ENCODE data around the gene ACTC1.
"Not testable (repeated sequence)": the region's sequence is repeated elsewhere in the genome, so short reads cannot be mapped to it uniquely, and the experiment has no call there.

Gene ACTC1

DNA sequence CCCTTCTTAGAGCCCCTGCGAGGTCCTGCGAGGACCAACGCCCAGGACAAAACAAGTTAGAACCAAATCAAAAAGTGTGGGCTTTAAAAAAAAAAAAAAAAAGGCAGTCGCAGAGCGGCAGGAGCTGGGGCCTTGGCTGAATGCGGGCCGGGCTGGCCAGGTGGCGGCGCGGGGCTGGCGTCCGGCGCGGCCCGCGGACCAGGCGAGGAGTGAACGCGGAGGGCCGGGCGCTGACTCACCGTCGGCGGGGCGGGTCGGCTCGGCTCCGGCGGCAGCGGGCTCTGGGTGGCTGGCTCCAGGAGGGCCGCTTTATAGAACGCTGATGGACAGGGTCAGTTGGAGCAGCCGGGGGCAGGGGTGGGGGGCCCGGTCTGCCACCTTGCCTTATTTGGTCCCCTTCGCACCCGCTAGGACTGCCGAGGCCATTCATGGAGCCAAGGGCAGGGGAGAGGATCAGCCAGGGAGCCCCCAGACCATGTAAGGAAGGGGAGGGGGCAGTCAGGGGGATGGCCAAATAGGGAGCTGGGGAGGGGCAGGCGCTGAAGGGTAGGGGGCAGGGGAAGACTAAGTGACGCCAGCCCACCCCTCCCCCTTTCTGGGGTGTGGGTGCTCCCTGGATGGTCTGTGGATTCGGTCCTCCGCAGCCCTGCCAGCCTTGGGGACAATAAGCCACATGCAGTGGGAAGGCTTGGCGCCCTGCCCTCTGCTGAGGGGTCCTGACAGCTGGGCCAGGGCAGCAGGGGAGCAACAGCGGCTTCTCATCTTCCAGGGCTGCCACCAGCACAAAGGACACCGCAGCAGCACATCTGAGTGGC, at the start of gene ACTC1:
ACTC1 (minus strand) TSS at position 283 of the 815 bp plus-strand sequence. CDS start 741 bp downstream, outside the sequence.
- no peak for DNase-seq

DNA sequence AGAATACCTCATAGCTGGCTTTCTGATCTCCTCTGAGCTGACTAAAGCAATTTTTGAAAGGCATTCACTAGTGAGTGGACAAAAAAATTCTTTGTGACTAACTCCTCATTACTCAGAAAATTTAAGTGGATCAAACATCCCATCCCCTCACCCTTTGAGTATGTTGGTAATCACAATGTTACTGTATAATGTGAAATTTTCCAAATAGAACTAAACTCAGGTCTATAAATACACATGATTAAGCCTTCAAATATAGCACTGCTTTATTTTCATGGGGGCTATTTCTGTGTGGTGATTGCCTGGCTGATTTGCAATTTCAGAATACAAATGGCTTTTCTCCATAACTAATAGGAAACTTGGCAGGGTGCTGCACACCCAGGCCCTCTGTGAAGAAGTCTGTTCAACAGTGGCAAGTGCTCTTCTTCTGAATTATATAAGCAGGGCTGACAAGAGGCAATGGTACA, 45.9 kb upstream of the ACTC1 start:
- DNase-seq = no peak

DNA sequence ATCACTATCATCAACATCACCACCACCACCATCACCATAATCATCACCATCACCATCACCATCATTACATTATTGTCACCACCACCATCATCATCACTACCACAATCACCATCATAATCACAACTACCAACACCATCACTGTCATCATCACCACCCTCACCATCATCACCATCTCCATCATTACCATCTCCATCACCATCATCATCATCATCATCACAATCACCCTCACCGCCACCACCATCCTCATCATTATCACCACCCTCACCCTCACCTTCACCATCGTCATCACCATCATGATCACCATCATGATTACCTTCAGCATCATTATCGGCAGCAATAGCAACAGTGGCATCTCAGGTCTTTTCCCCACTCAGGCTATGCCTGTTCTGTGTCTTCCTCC, 42.9 kb upstream of the ACTC1 start:
- no peak for DNase-seq

DNA sequence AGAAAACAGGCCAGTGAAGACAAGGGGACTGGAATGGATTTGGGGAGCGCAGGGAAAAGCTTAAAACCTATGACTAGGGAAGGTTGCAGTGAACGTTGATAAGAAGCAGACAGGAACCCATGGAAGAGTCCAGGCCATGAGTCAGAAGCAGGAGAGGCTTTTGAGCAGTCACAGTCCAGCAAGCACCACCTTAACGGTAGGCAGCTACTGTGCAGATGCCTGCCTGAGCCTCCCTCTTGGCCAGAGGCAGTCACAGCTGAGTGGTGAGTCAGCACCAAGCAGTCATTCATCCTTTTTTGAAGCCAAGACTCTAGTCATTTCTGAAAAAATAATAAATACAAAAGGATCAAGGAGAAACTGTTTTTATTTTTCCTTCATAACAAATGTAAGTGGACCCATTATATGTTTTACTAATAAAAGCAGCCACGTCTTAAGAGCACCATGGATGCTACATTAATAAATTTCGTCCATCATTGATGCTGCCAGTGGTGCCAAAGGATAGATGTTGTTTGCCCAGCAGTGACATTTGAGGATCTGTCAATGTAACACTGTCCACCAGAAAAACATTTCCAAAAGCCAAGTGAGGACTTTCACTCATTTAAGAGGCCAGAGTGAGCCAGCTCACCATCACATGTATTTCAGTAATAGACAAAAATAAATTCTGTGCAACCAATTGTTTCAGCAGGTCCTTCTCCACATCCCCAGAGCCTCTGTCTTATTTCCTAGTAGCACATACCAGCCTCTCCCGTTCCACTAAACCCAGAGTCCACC, 42.1 kb upstream of the ACTC1 start:
- no peak for DNase-seq

DNA sequence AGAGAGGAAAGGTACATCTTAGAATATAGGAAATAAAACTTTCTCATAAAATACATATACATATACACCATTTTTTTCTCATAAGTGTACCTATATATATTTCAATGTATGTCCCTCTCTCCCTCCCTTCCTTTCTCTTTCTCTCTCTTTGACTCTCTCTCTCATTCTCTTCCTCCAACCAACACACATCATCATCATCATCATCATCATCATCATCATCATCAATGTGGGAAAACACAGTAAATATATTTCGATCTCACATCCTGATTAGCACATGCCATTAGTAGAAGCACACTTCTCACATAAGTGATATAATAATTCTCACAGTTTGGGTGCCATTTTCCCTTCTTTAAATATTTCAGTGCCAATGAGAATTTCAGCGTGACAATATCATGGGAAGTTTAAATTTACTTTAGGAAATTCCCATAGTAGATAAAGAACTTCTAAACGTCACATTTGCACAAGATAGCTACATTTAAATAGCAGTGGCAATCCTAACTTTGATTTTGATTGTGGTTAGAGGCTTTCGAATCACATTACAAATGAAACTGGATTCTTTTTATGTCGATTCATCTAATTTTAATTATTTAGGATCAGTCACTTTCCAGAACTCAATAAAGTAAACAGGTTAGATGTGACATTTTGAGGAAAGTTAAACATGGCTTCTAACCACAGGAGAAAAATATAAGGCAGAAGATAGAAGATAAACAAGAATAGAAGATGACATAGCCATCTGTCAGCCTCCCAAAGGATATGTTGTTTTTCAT, 33.0 kb upstream of the ACTC1 start:
- DNase-seq = no peak

DNA sequence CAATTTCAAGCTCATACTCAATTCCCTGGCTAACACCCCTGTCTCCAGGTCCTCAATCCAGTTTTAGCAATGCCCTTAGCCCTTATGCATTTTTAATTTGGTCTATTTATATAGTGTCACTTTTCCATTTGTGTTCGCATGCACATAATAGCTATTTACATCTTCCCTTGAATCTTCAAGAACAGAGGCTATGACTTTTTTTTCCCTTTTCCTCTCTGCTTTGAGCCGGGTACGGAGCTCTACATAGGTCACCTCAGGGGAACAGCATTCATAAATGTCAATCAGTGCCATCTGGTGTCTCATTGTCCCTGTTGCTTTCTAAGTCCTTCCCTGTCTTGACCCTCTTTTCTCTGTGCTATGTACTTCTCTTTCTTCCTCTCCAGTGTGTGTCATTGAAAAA, 26.5 kb upstream of the ACTC1 start:
- no peak for DNase-seq

DNA sequence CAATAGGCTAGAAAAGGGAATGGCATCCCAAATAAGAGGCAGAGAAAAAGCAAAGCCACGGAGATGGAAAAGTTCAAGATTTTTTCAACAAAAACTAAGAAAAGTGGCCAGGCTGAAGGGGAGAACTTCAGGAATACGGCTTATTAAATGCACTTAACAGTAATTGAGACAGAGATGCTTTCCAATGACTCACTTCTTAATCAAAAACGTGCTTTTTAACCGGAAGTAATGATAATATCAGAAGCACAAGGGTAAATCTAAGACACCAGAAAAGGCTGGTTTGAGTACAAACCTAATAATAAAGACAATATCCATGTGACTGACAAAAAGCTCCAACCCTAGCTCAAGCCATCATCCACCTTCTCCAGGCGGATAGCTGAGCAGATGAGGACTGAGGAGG, 24.8 kb upstream of the ACTC1 start:
- no peak for DNase-seq

DNA sequence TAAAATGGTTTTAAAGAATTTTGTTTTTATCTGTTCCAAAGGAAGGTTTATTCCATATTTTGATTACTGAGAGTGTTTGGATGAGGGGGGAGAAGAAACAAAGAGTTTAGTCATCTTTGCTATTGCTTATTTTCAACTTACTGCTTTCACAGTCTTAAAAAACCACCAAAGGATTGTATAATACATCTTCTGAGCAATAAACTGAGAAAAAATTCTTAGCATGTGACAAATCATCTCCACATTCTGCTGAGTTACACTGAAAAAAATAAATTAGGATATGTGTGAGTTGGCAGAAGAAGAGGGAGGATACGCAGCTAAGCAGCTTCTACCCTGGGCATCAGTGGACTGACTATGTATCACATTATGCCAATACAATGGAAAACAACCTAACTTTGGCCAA, 23.2 kb upstream of the ACTC1 start:
- DNase-seq = no peak

DNA sequence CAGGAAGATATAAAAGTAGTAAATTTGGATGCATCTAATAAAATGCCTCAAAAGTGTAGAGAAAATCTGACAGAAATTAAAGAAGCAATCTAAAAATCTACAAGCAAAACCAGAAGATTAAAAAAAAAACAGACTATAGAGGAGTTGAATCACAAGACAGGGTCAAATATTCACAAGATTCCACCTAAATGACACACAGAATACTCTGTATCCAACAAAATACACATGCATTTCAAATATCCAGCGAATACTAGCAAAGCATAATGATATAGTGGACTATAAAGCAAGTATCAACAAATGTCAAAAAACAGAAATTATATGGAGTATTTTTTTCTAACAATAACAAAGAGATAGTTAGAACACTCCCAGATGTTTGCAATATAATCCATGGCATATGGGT, 20.5 kb upstream of the ACTC1 start:
- DNase-seq = no peak

DNA sequence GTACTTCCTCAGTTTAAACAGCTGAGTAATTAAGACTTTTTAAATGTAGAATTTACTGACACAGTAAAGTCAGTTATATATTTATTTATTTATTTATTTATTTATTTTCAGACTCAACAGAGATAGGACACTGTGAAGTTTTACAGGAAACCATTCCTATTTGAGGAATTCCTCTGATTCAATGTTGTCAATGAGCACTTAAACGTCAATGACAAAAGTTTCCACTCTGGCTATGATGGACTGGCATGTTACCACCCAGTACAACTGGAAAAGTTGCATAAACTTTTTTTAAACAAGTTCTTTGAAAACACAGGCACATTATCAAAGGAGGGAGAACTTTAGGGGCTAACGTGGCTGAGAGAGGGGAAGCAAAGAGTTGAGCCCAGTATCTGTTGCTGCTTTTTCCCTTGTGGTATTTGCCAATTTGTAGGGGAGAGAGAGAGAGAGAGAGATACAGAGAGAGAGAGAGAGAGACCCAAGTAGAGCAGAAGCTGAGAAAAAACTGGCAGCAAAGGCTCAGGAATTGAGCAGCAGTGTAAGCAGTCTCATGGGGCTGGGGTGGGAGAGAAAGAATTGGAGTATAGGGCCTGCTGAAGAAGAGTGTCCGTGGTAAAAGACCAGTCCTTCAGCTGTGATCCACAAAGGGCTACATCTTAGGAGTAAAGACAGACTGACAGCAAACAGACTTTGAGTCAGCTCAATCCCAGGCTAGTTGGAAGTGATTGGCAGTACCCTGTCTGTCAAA, 18.3 kb upstream of the ACTC1 start:
- no peak for DNase-seq

DNA sequence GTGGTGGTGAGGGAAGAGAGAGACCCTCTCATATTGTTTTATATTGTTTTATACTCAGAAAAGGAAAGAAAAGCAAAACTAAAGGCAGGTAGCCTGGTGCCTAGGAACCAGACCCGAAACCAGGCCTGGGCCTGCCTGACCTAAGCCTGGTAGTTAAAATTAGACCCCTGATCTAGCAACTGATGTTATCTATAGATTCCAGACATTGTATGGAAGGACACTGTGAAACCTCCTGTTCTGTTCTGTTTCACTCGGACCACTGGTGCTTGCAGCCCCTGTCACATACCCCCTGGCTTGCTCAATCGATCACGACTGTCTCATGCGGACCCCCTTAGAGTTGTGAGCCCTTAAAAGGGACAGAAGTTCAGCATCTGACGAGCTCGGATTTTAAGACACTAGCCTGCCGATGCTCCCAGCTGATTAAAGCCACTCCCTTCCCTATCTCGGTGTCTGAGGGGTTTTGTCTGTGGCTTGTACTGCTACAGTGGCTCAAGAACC, 17.6 kb upstream of the ACTC1 start:
- DNase-seq = not testable (repeated sequence)

DNA sequence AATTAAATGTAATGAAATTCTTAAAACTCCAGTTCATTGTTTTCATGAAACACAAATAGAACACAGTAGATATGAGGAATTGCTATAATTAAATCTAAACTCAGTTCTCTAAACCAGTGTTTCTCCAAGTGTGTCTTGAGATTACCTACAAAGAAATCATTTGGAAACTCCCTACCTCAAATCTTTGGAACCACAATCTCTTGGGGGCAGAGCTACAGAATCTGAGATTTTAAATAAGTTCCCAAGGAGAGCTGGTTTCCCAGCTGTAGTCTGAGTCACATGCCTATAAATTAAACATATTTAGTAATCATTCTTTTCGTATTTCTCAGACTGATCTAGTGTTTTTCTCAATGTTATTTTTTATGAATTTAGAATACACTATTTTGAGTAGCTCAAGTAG, 17.0 kb upstream of the ACTC1 start:
- no peak for DNase-seq

DNA sequence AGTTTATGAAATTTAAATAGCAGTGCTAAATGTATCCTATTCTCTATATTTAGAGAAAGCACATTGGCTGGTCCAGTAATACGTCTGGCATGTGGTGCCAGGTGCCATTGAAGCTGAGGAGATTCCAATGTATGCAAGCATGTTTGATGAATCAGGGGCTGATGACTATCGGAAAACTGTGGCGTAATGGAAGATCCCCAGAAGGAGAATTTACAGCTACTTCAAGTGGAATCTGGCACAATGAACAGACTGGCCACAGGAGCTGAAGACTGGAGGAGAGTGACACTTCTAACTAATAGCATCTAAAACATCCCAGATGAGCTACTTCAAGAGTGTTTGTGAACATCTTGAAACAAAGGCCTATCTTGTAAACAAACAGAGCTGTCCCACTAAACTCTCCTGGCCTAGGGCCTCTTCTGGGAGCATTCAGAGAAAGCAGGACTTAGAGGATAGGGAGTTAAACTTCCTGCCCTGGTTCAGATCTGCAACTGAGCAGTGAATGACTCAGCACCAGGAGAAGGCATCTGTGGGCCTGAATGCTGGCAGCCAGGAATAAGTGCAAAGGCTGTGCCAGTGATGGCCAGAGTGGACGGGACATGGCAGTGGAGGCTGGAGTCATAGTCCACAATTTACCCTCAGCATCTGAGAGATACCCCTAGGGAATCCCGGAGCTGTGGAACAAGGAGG, 15.2 kb upstream of the ACTC1 start:
- DNase-seq = peak in 1 of 2 experiments; percentile 44

DNA sequence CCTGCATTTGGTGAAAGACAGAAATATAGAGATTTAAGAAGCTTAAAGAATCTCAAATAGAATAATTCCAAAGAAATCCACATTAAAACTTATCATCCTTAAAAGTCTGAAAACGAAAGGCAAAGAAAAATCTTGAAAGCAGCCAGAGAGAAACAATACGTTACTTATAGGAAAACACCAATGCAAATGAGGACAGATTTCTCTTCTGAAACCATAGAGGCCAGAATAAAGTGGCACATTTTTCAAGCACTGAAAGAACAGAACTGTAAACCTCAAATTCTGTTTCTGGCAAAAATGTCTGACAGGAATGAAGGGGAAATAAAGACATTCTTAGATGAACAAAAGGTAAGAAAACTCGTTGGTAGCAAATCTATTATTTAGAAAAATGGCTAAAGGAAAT, 13.8 kb upstream of the ACTC1 start:
- DNase-seq = no peak

DNA sequence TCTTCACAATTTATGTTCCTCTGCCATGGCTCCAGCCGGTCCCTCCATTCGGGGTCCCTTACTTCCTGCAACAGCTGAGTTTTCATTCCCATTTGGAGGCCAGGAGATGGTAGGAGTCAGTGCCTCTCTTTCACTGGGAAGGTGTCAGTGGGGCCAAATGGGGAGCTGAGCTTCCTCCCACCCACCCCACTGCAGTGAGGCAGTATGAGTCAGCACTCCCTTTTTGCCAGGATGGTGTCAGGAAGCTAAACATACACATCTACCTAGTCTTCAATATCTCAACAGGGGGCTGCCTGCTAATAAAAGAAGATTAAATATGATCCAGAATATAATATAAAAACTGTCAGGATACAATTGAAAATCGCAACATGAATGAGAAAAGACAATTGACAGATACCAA, 12.7 kb upstream of the ACTC1 start:
- DNase-seq = no peak

DNA sequence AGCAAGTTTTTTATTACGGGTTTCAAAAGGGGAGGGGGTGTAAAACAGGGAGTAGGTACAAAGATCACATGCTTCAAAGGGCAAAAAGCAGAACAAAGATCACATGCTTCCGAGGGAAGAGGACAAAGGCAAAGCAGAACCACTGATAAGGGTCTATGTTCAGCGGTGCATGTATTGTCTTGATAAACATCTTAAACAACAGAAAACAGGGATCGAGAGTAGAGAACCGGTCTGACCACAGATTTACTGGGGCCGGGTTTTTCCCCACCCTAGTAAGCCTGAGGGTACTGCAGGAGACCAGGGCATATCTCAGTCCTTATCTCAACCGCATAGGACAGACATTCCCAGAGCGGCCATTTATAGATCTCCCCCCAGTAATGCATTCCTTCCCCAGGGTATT, 11.9 kb upstream of the ACTC1 start:
- not testable (repeated sequence) for DNase-seq

DNA sequence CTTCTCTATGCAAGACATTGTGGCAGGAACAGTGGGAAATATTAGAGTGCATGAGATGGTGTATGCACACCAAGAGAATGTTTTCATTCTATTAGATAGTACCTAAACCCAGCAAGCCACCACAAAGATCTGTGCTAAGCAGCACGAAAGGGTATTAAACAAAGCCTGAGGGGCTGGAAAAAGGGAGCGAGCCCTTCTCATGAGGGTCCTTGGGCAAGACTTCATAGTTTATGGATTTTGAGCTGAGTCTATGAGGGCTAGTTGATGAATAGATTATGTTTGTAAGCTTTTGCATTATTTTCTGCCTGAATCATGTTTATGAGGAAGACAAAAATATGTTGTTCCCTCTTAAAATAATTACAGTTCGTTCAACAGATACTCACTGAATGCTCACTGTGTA, 9.4 kb upstream of the ACTC1 start:
- no peak for DNase-seq

DNA sequence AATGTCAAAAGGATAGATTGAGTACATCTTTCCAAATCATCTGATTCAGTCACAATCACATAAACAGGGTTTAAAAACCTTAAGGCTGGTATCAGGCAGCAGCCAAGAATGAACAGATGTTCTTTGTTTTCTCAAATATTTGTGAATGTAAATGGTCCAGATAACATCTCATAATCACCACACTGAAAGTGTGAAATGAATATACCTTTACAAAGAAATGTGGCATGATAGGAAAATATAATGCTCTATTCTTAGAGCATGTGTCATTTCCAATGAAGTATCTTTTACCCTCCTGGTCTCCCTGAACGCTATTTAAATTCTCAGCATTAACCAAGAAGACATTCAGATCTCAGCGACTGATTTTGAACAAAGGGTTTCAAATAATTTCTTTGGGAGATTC, 8.8 kb upstream of the ACTC1 start:
- DNase-seq = no peak

DNA sequence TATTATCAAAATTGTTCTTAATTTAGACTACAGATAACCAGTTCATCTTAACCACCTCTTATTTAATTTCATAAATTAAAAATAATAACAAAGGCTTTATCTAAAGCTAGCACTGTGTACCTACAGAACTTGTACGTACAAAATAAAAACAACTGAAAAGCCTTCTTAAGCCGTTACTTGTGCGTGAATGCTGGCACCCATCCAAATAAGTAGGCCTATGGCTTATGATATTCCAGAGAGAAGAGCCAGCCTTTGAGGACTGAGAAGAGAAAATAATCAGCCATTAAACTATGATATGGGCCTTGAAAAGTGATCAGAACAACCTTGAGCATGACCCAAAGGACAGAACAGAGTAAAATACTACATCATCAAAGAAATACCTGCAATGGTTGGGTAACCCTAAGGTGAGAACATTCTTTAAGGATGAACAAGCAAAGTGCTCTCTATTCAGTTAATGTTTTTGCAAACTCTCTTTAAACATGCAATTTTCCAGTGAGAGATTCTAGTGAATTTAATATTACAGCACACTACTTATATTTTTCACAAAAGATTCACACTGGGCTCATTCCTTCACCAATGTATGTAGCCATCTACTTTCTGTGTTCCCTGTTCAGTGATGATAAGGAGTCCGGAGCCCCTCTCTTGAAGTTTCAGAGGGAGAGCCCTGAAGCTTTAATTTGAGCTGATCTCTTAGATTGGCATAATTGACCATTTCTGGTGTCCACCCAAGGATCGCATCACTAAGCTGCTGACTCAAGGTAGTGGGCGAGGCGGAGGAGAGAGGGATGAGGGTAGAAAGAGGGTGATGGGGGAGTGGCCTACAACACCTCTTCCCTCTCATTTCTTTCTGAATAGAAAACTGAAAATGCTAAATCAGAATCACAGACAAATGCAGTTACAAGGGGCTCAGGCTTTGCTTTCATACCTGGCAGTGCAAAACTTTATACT, 7.7 kb upstream of the ACTC1 start:
- no peak for DNase-seq

DNA sequence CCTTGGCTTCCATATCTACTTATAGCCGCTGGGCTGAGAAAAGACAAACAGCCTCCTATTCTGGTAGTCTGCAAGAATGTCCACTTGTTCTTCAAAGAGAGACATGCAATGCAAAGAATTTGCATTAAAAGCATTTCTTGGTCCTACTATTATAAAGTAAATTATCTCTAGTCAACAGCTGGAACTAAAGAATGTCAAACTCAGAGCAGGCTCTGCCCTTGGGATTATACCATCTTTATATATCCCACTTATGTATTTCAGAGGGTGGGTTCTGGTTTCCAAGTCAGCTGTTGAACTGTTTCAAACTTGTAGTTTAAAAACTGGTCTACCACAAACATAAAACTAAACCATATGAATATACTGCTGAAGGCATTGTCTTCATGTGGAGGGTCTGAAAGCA, 7.0 kb upstream of the ACTC1 start:
- DNase-seq = no peak

Data from SW 1271 (cell line).